ENCODE data around the gene LRRC40. TPM values are rescaled to one million over a fixed set of nuclear protein-coding genes. Genes with fewer than 3 reads are reported as not detected.

The LRRC40 gene
- total RNA-seq, 2 experiments from 2014 or later = 12.4 to 13.3 TPM

DNA sequence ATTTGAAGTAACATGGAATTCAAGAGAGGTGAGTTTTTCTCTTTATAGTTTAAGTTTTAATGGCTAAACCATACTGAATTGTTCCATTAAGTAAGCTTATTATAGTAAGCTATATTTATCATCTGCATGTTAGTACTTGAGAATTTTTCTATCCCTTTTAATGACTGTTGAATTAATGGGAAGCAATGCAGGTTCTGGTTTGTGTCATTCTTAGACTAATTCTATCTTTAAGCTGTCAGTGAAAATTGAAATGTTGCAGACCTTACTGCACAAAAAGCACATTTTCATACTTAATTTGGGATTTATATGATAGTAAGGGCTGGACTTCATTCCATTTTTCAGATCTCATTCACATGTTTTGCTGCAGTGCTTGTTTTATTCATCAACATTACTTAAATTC is 41.7 kb upstream of the LRRC40 start:
- H3K27ac ChIP-seq (ENCODE audit: low read depth in 1 of 2, low read length in 2 of 2) = no peak overlapping the region
- ChIA-PET POLR2A (no interaction called here), CTCF (interaction anchor here (0.9 to 1.4 kb wide), 2 partner anchors 10 to 12 kb away, joined by 3 read pairs; no protein-coding TSS in a partner anchor)

GRCh38 chr1:70239940-70240339 is 34.6 kb upstream of the LRRC40 start:
- TF ChIP-seq CTCF (IDR thresholded peaks at IDR 0.05) = no peak

More for the DNA sequence above, 41.7 kb upstream of the LRRC40 start:
- no peak overlapping the region for H3K4me3 ChIP-seq (ENCODE audit: low read length)
- Mint-ChIP-seq H3K4me1 (ENCODE audit: low read depth) (no peaks in the 10 kb centered on the region), H3K9me3 (no peaks in the 10 kb centered on the region), H3K36me3 (ENCODE audit: low read depth) (peaks cover 98% of the 10 kb centered on the region), H3K4me3 (no peak overlapping the region), H3K27me3 (no peaks in the 10 kb centered on the region), H3K27ac (peak overlapping the region; percentile 42)
- TF ChIP-seq CTCF (IDR thresholded peaks at IDR 0.05) = no peak
- ATAC-seq (ENCODE audit: poor library complexity) (no peak), DNase-seq (no peak)
- no peaks in the 10 kb centered on the region for H3K4me1 ChIP-seq (ENCODE audit: insufficient read depth, low read length)
- peaks cover 99% of the 10 kb centered on the region for H3K36me3 ChIP-seq (ENCODE audit: insufficient read depth, low read length)
- H3K27me3 ChIP-seq (ENCODE audit: control insufficient read depth in 1 of 2, insufficient read depth in 2 of 2, low read length in 2 of 2) = no peaks in the 10 kb centered on the region
- intact Hi-C loops (cut with DNase I, micrococcal nuclease) = no loop called here
- no peaks in the 10 kb centered on the region for H3K9me3 ChIP-seq (ENCODE audit: control insufficient read depth in 1 of 2, insufficient read depth in 1 of 2, low read length in 2 of 2)

DNA sequence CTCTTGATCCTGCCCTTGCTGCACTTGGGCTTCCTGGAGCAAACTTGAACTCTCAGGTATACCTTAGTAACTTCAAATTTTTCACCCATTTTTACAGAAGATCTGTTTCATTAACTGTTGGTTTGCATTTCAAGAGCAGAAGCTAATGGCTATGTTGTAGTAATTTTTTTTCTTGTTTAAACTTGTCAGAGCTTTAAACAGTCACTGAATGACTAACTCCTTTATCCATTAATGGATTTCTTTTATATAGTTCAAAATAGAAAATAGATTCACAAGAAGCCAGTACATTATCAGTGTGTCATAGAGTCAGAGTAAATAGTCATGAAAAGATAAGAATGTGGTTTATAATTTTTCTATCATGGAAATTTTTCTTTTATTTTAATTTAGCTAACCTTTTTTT is 29.4 kb upstream of the LRRC40 start:
- intact Hi-C loops (cut with DNase I, micrococcal nuclease) = loop anchor here in 1 of 2 experiments (5.0 kb wide), 1 partner anchor 828 kb away; no protein-coding TSS in a partner anchor
- ChIA-PET CTCF (interaction anchor here (0.8 to 0.9 kb wide), 2 partner anchors 14 to 22 kb away, joined by 3 read pairs; no protein-coding TSS in a partner anchor), POLR2A (interaction anchor here (2.0 to 4.2 kb wide), 2 partner anchors 13 to 176 kb away, joined by 5 to 19 read pairs; partner anchors contain the start of genes CTH and SRSF11)
- no peak overlapping the region for H3K4me3 Mint-ChIP-seq
- peaks cover 100% of the 10 kb centered on the region for H3K36me3 ChIP-seq (ENCODE audit: insufficient read depth, low read length)
- no peaks in the 10 kb centered on the region for H3K27me3 ChIP-seq (ENCODE audit: control insufficient read depth in 1 of 2, insufficient read depth in 2 of 2, low read length in 2 of 2)
- H3K4me1 ChIP-seq (ENCODE audit: insufficient read depth, low read length) = no peaks in the 10 kb centered on the region
- no peaks in the 10 kb centered on the region for H3K9me3 ChIP-seq (ENCODE audit: control insufficient read depth in 1 of 2, insufficient read depth in 1 of 2, low read length in 2 of 2)
- H3K27ac ChIP-seq (ENCODE audit: low read depth in 1 of 2, low read length in 2 of 2) = no peak overlapping the region
- TF ChIP-seq CTCF (IDR thresholded peaks at IDR 0.05) = no peak
- H3K27me3 Mint-ChIP-seq = no peaks in the 10 kb centered on the region
- DNase-seq = no peak
- no peak for ATAC-seq (ENCODE audit: poor library complexity)
- peaks cover 96% of the 10 kb centered on the region for H3K36me3 Mint-ChIP-seq (ENCODE audit: low read depth)
- no peak overlapping the region for H3K4me3 ChIP-seq (ENCODE audit: low read length)
- peaks cover 23% of the 10 kb centered on the region for H3K4me1 Mint-ChIP-seq (ENCODE audit: low read depth)
- no peaks in the 10 kb centered on the region for H3K9me3 Mint-ChIP-seq
- H3K27ac Mint-ChIP-seq = no peak overlapping the region

More at GRCh38 chr1:70239940-70240339, 34.6 kb upstream of the LRRC40 start:
- no peak overlapping the region for H3K4me3 Mint-ChIP-seq
- no peak for ATAC-seq (ENCODE audit: poor library complexity)
- H3K27ac ChIP-seq (ENCODE audit: low read depth in 1 of 2, low read length in 2 of 2) = no peak overlapping the region
- peaks cover 5% of the 10 kb centered on the region for H3K4me1 Mint-ChIP-seq (ENCODE audit: low read depth)
- no peaks in the 10 kb centered on the region for H3K27me3 ChIP-seq (ENCODE audit: control insufficient read depth in 1 of 2, insufficient read depth in 2 of 2, low read length in 2 of 2)
- no peak overlapping the region for H3K27ac Mint-ChIP-seq
- intact Hi-C loops (cut with DNase I, micrococcal nuclease) = no loop called here
- peaks cover 96% of the 10 kb centered on the region for H3K36me3 Mint-ChIP-seq (ENCODE audit: low read depth)
- H3K9me3 Mint-ChIP-seq = no peaks in the 10 kb centered on the region
- no peak overlapping the region for H3K4me3 ChIP-seq (ENCODE audit: low read length)
- no peaks in the 10 kb centered on the region for H3K4me1 ChIP-seq (ENCODE audit: insufficient read depth, low read length)
- CTCF ChIA-PET = no interaction called here
- POLR2A ChIA-PET = interaction anchor here (1.7 kb wide), 1 partner anchor 13 kb away, joined by 4 read pairs; no protein-coding TSS in a partner anchor
- DNase-seq = no peak
- H3K36me3 ChIP-seq (ENCODE audit: insufficient read depth, low read length) = peaks cover 100% of the 10 kb centered on the region
- H3K27me3 Mint-ChIP-seq = no peaks in the 10 kb centered on the region
- H3K9me3 ChIP-seq (ENCODE audit: control insufficient read depth in 1 of 2, insufficient read depth in 1 of 2, low read length in 2 of 2) = no peaks in the 10 kb centered on the region
